Fibroblast of skin of back (primary cell): ENCODE measurements around the gene SASH1.
A peak's percentile ranks its signal among the peaks of the same experiment; 100 is the strongest.

ENCODE experiments used
- DNase-seq: peaks from one replicate; pipeline ENCODE4 v3.0.0-alpha.2; 2013

The SASH1 gene

GRCh38 chr6:148406579-148407371, 64.1 kb downstream of the SASH1 start:
- no peak for DNase-seq

- DNase-seq = peak; percentile 99
Observed at GRCh38 chr6:148407372-148407771, 64.7 kb downstream of the SASH1 start.

- no peak for DNase-seq
Observed at GRCh38 chr6:148413321-148414091, 70.9 kb downstream of the SASH1 start.

DNA sequence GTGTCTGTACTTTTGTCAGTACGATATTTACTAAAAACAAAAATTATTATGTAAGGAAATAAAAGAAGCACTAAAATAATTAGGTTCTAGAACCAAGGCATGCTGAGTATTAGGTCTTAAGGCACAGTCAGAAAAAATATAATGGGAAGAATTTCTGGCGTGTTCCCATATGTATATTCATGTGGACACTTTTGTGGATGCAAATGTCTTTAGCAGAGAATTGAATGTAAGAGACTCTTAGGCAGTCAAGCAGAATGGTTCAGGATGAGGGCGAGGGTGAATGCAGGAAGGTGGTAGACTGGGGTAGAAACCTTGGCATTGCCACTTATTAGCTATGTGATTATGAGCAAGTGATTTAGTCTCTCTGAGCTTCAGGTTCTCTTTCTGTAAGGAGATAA, 71.5 kb downstream of the SASH1 start:
- no peak for DNase-seq

- peak; percentile 91 for DNase-seq
Observed at GRCh38 chr6:148414836-148415235, 72.2 kb downstream of the SASH1 start.

- DNase-seq = no peak
Observed at GRCh38 chr6:148415511-148416260, 73.0 kb downstream of the SASH1 start.

DNA sequence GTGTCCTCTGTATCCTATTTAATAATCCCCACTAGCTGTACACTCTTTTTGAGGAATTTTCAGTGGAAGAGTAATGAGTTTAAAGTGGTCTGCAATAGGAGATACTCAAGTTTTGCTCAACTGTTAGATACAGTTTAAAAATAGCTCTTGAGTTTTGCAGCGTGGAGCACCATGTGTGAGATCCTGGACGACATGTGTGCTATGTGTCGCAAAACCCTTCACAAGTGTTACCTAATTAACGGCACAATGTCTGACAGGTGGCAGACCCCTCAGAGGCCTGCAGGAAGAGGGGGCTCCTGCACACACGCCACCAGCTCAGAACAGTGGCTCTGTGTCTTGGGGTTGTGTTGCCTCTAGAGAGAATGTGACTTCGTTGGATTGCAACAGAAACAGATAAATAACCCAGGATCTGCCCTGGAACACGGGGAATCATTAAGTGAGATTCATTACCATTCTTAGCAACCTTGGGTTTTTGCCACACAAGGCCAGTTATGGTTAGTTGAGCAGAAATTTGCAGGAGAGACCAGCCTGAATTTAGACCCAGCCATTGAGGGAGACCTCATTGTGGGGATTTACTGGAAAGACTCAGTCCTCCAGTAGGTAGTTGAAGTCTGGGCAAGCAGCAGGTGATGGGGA, 73.8 kb downstream of the SASH1 start:
- no peak for DNase-seq

DNA sequence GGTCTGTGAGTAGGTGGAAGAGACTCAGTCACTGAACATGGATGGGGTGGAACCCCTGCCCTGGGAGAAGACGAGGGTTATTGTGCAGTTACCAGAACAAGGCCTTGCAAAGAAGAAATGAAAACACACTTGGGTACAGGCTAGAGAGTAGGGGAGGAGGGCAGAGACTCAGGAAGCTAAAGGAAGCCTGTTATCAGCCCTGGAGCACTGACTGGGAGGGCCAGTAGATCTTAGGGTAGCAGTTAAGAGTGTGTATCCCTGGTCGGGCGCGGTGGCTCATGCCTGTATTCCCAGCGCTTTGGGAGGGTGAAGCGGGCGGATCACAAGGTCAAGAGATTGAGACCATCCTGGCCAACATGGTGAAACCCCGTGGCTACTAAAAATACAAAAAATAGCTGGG, 74.4 kb downstream of the SASH1 start:
- DNase-seq = no peak

DNA sequence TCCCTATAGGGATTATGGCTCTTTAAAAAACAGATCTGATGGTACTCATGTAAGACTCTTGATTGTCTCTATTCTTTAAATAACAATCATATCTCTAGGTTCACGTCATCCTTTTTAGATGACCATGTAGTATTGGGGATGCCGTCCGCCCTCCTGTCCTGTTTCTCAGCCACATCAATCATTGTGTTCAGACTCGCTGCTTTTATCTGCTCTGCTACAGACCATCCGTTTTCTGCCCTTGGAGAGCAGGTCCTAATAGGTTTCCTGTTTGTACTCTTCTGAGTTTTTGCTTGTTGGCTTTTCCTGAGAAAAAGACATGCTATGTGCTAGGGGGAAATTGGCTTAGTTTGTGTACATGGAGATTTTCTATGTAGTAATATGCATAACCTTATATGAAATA, 76.8 kb downstream of the SASH1 start:
- DNase-seq = no peak

DNA sequence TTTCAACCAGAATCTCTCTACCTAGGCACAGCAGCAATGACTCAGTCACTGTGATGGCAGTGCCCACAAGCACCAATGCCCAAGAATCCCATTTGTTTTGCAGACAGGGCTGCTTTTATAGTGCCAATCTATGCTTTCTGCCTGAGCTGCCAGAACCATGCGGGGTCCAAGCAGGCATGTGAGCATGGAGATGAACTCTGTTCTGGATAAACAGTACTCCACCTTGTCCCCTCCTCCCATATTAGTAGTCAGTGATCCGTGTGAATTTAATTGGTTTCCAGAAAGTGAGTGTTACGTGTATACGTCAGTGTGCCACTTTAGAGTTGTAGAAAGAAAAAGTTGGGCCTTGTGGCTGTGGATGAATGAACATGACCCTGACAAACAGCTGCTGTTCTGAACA, 79.4 kb downstream of the SASH1 start:
- DNase-seq = no peak

- no peak for DNase-seq
Observed at GRCh38 chr6:148423133-148423532, 80.5 kb downstream of the SASH1 start.

- no peak for DNase-seq
Observed at GRCh38 chr6:148423601-148424270, 81.1 kb downstream of the SASH1 start.

GRCh38 chr6:148425443-148425842, 82.8 kb downstream of the SASH1 start:
- DNase-seq = no peak

DNA sequence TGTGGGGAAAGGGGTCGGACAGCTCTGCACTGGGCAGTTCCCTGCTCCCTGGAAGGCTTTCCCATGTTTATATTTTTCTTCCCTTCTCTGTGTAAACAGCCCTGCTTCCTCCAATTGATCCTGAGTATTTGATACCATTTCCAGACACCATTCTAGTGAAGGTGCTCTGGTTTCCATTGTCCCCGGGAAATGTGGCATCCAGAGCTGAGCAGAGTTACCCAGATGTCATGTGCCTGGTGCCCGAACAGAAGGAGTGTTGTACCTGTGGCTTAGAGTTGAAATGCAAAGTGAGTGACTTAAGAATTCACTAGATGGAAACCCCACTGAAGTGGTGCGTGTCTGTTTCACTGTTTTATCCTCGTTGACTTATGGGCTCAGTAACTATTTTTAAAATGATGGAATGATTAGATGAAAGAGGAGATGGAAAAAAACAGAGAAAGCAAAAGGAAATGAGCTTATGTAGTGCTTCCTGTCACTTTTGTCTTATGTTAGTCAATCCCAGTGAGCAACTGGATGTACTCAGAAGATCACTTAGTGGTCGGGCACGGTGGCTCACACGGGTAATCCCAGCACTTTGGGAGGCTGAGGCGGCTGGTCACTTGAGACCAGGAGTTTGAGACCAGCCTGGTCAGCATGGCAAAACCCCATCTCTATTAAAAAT, 83.8 kb downstream of the SASH1 start:
- DNase-seq = peak; percentile 17

DNA sequence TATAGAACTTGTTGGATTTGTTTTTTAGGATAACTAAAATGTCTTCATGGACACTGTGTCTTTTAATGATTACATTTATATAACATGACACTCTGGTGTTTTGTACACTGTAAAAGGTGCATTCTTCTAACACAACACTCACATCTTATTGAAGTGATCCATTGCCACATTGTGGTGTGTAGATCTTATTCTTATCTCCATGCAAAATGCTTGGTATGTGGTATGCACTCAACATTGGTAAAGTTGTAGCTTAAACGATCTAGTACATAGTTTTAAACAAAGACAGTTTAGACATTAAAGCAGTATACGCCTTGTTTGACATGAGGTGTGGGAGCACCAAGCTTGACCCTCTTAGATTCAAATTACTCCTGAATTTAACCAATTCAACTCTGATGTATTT, 84.7 kb downstream of the SASH1 start:
- DNase-seq = peak; percentile 13

DNA sequence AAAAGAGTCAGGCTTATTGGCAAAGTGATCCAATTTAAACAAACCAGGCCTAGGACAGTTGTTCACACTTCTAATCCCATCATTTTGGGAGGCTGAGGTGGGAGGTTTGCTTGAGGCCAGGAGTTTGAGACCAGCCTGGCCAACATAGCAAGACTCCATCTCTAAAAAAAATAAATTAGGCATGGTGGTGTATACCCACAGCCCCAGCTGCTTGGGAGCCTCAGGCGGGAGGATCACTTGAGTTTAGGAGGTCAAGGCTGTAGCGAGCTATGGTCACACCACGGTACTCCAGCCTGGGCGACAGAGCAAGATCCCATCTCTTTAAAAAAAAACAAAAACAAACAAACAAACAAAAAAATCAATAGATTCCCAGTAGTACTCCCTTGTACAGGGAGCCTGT, 86.8 kb downstream of the SASH1 start:
- DNase-seq = no peak

DNA sequence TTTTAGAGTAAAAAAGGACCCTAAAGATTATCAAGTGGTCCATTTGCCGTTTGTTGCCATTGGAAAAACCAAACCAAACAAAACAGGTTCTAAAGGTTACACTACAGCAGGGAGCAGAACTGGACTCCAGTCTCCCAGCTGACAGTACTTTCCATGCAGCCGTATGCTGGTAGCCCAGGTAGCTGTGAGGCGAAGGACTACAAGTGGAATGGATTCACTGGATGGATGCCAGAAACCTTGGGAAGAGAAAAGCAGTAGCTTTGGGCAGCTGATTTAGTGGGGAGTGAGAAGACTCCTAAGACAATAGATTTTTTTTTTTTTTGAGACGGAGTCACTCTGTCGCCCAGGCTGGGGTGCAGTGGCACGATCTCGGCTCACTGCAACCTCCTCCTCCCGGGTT, 88.3 kb downstream of the SASH1 start:
- no peak for DNase-seq

GRCh38 chr6:148431413-148431812, 88.8 kb downstream of the SASH1 start:
- DNase-seq = no peak

DNA sequence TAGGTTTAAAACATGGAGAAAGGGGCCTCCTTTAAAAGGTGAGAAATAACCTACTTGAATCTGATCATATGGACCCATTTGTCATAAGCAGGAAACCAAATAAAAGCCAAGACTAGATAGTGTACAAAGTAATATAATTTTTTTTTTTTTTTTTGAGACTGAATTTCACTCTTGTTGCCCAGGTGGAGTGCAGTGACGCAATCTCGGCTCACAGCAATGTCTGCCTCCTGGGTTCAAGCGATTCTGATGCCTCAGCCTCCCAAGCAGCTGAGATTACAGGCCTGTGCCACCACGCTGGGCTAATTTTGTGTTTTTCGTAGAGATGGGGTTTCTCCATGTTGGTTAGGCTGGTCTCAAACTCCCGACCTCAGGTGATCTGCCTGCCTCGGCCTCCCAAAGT, 89.2 kb downstream of the SASH1 start:
- DNase-seq = no peak

DNA sequence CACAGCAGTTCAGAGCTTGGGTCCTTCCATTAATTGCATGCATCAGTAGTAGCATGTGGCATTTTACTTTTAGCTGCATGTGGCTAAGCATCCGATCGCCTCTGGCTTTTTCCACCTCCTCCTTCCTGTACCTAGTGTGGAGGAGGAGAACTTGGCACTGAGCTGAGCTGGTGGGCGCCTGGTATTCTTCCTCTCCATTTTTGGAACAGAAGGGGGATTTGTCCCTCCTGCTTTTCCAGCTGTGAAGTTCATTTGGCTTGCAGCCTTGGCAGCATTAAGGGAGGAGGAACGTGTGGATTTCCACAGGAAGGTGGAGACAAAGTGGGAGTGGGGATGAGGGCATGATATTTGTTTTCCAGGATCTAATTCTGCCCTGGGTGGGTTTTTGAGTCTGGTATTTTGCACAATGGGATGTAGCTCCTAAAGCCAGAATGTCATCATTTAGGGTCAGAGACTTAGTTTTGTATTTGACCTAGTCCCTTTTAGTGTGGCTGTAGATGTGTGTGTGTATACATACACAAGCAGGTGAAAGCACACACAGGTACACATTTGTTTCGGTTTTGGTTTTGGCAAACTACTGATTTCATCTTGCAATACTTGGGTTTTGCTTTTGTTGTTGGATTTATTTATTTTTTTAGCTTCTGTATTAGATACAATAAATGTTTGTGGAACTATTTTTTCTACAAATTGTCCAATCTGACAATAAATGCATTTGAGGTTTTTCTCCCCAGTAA, 90.0 kb downstream of the SASH1 start:
- no peak for DNase-seq

DNA sequence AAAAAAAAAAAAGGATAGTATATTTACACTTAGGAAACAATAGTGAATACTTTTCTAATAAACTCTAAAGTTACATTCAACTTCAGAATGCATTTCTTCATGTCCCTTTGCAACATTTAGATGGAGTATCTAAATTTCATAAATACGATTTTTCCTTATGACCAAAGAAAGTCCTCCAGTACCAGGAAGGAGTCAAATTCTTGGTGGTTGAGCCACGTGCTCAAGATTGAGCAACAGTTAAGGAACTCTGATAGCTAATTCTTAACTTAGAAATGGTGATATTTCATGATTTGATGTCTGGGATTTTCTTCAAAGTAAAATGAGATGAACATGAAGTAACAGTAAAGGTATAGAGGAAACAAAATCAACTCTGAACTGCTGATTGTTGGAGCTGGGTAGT, 92.7 kb downstream of the SASH1 start:
- peak; percentile 48 for DNase-seq
